IPS DF 4.7 (cell line): ENCODE measurements around the gene BDKRB2.

Experiments used
- DNase-seq: peaks from one replicate; pipeline ENCODE4 v3.0.0-alpha.2; 2013; ENCODE audit warnings: low spot score; ENCODE audit errors: extremely low read depth

BDKRB2 gene

GRCh38 chr14:96250485-96250884, 45.8 kb downstream of the BDKRB2 start:
- DNase-seq, result no peak

- DNase-seq, result no peak
Measured at GRCh38 chr14:96251656-96252155, 47.1 kb downstream of the BDKRB2 start.

DNA sequence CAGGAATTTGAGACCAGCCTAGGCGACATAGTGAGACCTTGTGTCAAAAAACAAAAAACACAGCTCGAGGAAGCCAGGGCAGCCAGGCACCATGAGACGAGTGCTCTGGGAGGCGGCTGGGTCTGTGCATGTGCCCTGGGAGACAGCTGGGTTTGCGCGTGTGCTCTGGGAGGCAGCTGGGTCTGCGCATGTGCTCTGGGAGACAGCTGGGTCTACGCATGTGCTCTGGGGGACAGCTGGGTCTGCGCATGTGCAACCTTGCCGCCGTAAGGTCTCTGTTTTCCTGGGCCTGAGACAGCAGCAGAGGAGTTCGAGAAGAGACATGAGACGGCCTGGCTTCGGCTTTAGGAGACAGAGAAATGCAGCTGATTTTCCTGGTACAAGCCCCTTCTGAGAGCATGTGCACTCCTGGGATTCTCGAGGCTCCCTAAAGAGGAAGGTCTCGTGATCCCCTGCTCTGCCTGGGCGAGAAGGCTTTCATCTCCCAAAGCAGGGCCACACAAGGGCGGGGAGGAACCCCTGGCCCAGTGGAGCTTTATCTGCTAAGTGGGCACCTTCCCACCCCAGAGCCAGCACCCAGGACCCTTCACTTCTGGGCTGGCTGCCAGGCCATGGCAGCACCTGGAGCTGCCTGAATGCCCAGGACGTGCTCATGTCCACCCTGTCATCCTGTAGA, 47.8 kb downstream of the BDKRB2 start:
- no peak for DNase-seq

- no peak for DNase-seq
Measured at GRCh38 chr14:96252999-96253539, 48.4 kb downstream of the BDKRB2 start.

DNA sequence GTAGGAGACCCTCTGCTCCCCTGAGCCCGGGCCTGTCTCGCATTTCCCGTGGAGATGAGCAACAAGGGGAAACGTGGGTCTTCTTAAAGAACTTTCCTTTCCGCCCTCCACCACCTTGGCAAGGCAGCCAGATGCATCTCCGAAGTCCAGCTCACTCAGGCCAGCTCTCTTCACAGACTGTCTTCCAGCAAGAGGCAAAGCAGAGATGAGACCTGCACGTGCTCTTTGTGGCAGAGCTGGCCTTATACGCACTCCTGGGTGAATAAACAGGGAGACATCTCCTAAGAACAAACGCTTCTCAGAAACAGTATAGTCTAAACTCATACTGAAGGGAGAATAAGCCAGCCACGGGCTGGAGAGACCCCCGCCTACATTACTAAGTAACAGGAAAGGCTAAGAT, 50.0 kb downstream of the BDKRB2 start:
- DNase-seq, result no peak

- no peak for DNase-seq
Measured at GRCh38 chr14:96255501-96256366, 51.1 kb downstream of the BDKRB2 start, which contains the start of gene BDKRB1. TSS of gene BDKRB1 (plus strand) at chr14:96256210. CDS start at chr14:96263683, 7,473 bp downstream.

- no peak for DNase-seq
Measured at GRCh38 chr14:96256407-96256806, 51.8 kb downstream of the BDKRB2 start.

DNA sequence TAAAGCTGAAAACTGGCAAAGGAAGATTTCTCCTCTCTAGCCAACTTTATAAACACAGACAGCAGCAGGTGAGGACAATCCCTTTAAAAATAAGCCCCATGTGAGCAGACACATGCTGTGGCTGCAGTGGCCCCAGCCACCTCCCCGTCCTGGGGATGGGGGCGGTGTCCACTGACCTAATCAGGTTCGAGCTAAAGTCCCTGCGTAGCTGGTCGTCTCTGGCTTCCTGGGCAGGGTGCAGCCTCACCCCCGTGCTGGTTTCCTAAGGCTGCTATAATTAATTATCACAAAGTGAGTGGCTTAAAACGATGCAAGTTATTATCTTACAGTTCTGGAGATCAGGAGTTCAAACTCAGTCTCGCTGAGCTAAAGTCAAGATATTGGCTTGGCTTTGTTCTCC, 52.4 kb downstream of the BDKRB2 start:
- no peak for DNase-seq

- no peak for DNase-seq
Measured at GRCh38 chr14:96257900-96258299, 53.3 kb downstream of the BDKRB2 start.

- no peak for DNase-seq
Measured at GRCh38 chr14:96260341-96260821, 55.7 kb downstream of the BDKRB2 start.

DNA sequence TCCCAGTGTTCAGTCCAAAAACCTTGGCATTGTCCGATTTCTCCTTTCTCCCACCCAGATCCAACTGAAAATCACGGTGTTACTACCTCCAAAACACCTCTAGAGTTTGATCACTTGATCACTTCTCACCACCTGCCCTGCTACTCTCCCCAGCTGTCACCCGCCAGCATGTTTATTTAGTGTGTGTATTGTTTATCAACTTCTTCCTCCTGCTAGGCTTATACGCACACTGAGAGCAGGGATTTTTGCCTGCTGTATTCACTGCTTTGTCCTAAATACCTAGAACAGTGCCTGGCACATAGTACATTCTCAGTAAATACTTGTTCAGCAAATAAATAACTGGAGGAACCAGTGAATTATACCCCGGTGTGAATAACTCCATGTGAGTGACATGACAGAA, 56.4 kb downstream of the BDKRB2 start:
- DNase-seq, result no peak

GRCh38 chr14:96261772-96262655, 57.4 kb downstream of the BDKRB2 start:
- DNase-seq, result no peak

GRCh38 chr14:96263347-96264199, 58.9 kb downstream of the BDKRB2 start:
- no peak for DNase-seq

DNA sequence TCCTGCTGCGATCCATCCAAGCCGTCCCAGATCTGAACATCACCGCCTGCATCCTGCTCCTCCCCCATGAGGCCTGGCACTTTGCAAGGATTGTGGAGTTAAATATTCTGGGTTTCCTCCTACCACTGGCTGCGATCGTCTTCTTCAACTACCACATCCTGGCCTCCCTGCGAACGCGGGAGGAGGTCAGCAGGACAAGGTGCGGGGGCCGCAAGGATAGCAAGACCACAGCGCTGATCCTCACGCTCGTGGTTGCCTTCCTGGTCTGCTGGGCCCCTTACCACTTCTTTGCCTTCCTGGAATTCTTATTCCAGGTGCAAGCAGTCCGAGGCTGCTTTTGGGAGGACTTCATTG, 59.5 kb downstream of the BDKRB2 start:
- DNase-seq, result no peak

GRCh38 chr14:96264853-96265252, 60.2 kb downstream of the BDKRB2 start:
- DNase-seq, result no peak

- no peak for DNase-seq
Measured at GRCh38 chr14:96265383-96266095, 60.9 kb downstream of the BDKRB2 start.

DNA sequence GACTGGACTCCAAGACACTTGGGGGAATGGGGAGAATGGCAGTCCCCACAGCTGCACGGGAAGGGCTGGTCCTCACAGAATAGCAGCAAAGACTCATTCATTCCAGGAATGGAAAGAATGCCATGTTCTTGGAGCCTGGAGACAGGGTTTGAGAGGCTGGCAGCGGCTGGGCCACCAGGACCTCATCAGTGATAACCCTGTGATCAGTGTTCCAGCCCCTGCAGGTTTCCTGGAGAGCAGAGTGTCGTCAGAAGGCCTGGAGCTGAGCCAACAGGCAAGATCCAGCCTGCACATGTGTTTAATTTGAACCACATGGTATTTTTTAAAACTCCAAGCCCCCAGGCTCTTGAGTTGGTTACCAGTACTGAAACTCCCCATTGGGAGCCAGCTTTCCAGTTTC, 62.7 kb downstream of the BDKRB2 start:
- DNase-seq, result no peak

- no peak for DNase-seq
Measured at GRCh38 chr14:96267916-96268315, 63.3 kb downstream of the BDKRB2 start.
